ENCODE data around the gene RSPO1. TPM values are rescaled to one million over a fixed set of nuclear protein-coding genes. Genes with fewer than 3 reads are reported as not detected.

RSPO1 gene
- total RNA-seq, 2 donors from 2014 or later, result not detected

DNA sequence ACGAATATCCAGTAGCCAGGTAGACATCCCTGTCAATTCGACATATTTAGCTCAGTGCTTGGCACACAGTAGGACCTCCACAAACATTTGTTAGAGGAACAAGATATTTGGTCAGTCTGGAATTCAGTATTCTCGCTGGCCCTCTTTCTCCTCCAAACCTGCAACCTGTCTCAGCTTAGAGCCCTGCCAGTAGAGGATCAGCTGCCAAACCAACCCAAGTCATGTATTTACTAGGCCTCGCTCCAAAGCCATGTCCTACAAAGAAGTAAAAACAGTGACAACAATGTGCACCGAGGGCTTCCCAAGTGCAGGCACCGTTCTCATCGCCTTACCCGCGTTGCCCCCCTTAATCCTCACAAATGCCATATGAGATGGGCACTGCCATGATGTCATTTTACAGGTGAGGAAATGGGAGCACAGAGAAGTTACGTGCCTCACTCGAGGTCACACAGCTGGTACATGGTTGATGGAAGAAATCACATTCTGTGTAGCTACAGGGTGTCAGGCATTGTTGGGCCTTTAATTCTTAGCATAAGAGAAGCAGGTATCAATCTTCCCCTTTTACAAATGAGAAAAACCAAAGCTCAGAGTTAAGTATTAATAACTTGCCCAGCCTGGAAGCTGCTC, 31.7 kb upstream of the RSPO1 start:
- Histone ChIP-seq H3K27ac (ENCODE audit: low read depth, low read length) (no peak overlapping the region), H3K9me3 (ENCODE audit: control insufficient read depth, low read length) (no peaks in the 10 kb centered on the region), H3K36me3 (ENCODE audit: control insufficient read depth, insufficient read depth, low read length) (no peaks in the 10 kb centered on the region), H3K4me1 (ENCODE audit: control insufficient read depth, insufficient read depth, low read length) (peaks cover 3% of the 10 kb centered on the region), H3K4me3 (ENCODE audit: low read length) (no peak overlapping the region), H3K27me3 (ENCODE audit: control insufficient read depth, insufficient read depth, low read length, poor library complexity, severe bottlenecking) (peaks cover 97% of the 10 kb centered on the region), H3K9ac (ENCODE audit: extremely low read depth, low read length, poor library complexity, severe bottlenecking) (no peak overlapping the region)
- Mint-ChIP-seq H3K9me3 (no peaks in the 10 kb centered on the region), H3K4me3 (no peak overlapping the region), H3K36me3 (ENCODE audit: low read depth) (no peaks in the 10 kb centered on the region), H3K27me3 (ENCODE audit: insufficient read depth) (peaks cover 30% of the 10 kb centered on the region), H3K27ac (no peak overlapping the region), H3K4me1 (peaks cover 4% of the 10 kb centered on the region)
- no peak for DNase-seq
- TF ChIP-seq, protein P1, sequence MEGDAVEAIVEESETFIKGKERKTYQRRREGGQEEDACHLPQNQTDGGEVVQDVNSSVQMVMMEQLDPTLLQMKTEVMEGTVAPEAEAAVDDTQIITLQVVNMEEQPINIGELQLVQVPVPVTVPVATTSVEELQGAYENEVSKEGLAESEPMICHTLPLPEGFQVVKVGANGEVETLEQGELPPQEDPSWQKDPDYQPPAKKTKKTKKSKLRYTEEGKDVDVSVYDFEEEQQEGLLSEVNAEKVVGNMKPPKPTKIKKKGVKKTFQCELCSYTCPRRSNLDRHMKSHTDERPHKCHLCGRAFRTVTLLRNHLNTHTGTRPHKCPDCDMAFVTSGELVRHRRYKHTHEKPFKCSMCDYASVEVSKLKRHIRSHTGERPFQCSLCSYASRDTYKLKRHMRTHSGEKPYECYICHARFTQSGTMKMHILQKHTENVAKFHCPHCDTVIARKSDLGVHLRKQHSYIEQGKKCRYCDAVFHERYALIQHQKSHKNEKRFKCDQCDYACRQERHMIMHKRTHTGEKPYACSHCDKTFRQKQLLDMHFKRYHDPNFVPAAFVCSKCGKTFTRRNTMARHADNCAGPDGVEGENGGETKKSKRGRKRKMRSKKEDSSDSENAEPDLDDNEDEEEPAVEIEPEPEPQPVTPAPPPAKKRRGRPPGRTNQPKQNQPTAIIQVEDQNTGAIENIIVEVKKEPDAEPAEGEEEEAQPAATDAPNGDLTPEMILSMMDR (conservative IDR thresholded peaks at IDR 0.05), result no peak
- WGBS, 2 experiments (ENCODE audit: insufficient coverage in 1 of 2, insufficient read length in 1 of 2), result 90 to 91% methylated on average over 11 of the region's 11 CpGs

DNA sequence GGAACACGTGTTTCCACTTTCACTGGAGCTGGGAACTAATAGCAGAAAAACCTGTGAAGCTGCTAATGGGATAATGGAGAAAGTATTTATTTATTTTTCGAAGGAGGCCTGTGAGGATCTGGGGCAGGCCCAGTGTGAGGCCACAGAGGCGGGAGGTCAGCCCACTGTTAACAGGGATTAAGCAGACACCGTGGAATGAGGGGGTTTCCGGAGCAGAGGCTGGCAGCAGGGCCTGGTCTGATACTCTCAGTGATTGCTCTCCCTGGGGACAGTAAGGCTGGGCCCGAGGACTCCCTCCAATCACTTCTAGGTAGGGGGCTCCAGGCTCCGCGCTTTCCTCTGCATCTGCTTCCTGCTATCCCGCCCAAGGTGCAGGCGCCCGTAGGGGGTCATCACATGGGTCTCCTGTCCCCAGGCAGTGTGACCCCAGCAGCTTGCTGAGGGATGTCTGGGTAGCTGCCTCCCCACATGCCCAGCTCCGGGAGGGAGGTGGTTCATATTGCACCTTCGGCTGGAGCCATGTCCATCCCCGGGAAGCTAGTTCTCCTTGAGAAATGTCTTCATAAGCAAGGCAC, 28.8 kb upstream of the RSPO1 start:
- no peak overlapping the region for H3K27ac ChIP-seq (ENCODE audit: low read depth, low read length)
- no peaks in the 10 kb centered on the region for H3K9me3 Mint-ChIP-seq
- peaks cover 4% of the 10 kb centered on the region for H3K4me1 Mint-ChIP-seq
- H3K36me3 ChIP-seq (ENCODE audit: control insufficient read depth, insufficient read depth, low read length), result no peaks in the 10 kb centered on the region
- peaks cover 59% of the 10 kb centered on the region for H3K27me3 Mint-ChIP-seq (ENCODE audit: insufficient read depth)
- WGBS, 2 experiments (ENCODE audit: insufficient coverage in 1 of 2, insufficient read length in 1 of 2), result 47 to 60% methylated on average over 12 to 14 of the region's 14 CpGs
- no peak overlapping the region for H3K4me3 Mint-ChIP-seq
- H3K27me3 ChIP-seq (ENCODE audit: control insufficient read depth, insufficient read depth, low read length, poor library complexity, severe bottlenecking), result peaks cover 100% of the 10 kb centered on the region
- H3K27ac Mint-ChIP-seq, result no peak overlapping the region
- no peaks in the 10 kb centered on the region for H3K9me3 ChIP-seq (ENCODE audit: control insufficient read depth, low read length)
- peaks cover 3% of the 10 kb centered on the region for H3K4me1 ChIP-seq (ENCODE audit: control insufficient read depth, insufficient read depth, low read length)
- H3K9ac ChIP-seq (ENCODE audit: extremely low read depth, low read length, poor library complexity, severe bottlenecking), result no peak overlapping the region
- TF ChIP-seq, protein P1 (conservative IDR thresholded peaks at IDR 0.05), result no peak
- no peaks in the 10 kb centered on the region for H3K36me3 Mint-ChIP-seq (ENCODE audit: low read depth)
- peak; percentile 77 for DNase-seq
- no peak overlapping the region for H3K4me3 ChIP-seq (ENCODE audit: low read length)

DNA sequence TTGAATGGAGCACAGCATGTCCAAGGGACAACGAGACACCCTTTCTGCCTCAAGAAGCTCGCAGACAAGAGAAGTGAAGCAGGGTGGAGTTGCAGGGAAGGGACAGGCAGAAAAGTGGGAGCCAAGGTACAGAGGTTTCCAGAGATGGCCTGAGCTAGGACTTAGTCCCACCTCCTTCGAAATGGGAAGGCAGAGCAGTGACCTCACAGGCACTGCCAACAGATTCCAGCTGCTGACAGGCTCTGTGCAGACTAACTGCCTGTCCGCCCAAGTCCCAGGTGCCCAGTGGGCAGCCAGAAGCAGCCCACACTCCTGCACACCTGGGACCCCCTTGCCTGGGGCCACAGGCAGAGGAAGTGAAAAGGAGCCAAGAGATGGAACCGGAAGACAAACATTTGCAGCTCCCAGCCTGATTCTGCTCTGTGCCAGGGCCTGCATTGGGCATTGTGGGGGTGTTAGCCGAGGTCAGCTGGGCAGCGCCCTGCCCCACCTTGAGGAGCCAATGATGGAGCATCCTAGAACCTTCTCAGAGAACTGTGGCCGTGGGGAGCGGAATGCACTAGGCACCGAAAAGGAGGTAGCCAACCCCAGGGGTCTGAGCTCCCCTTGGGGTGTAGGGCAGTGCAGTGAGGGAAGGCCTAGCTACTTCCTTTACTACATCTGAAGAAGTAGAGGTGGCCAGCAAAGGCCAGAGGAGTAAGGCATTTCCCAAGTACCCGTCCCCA, 27.5 kb upstream of the RSPO1 start:
- H3K27me3 ChIP-seq (ENCODE audit: control insufficient read depth, insufficient read depth, low read length, poor library complexity, severe bottlenecking), result peaks cover 100% of the 10 kb centered on the region
- Mint-ChIP-seq H3K9me3 (no peaks in the 10 kb centered on the region), H3K4me1 (peaks cover 4% of the 10 kb centered on the region), H3K36me3 (ENCODE audit: low read depth) (no peaks in the 10 kb centered on the region), H3K27me3 (ENCODE audit: insufficient read depth) (peaks cover 72% of the 10 kb centered on the region), H3K4me3 (no peak overlapping the region), H3K27ac (no peak overlapping the region)
- no peak for DNase-seq
- H3K9ac ChIP-seq (ENCODE audit: extremely low read depth, low read length, poor library complexity, severe bottlenecking), result no peak overlapping the region
- H3K4me3 ChIP-seq (ENCODE audit: low read length), result no peak overlapping the region
- H3K4me1 ChIP-seq (ENCODE audit: control insufficient read depth, insufficient read depth, low read length), result peaks cover 3% of the 10 kb centered on the region
- WGBS, 2 experiments (ENCODE audit: insufficient coverage in 1 of 2, insufficient read length in 1 of 2), result 85 to 93% methylated on average over 9 to 11 of the region's 11 CpGs
- H3K36me3 ChIP-seq (ENCODE audit: control insufficient read depth, insufficient read depth, low read length), result no peaks in the 10 kb centered on the region
- H3K9me3 ChIP-seq (ENCODE audit: control insufficient read depth, low read length), result no peaks in the 10 kb centered on the region
- TF ChIP-seq, protein P1 (conservative IDR thresholded peaks at IDR 0.05), result no peak
- H3K27ac ChIP-seq (ENCODE audit: low read depth, low read length), result no peak overlapping the region

Data from endodermal cell (in vitro differentiated cells).